Measurements from ENCODE around the gene ATXN7L1. TPM values are rescaled to one million over a fixed set of nuclear protein-coding genes. Genes with fewer than 3 reads are reported as not detected.

Gene ATXN7L1
- total and polyA plus RNA-seq, 2 of the 4 experiments (the other 2 are of a cell fraction): 3.5 to 4.3 TPM

GRCh38 chr7:105916603-105917002 is 40.2 kb upstream of the ATXN7L1 start:
- peaks cover 6% of the 10 kb centered on the region; the same call in 1 of the 2 replicates for H3K9me1 ChIP-seq (ENCODE audit: insufficient read depth, low read length)
- H3K23ac ChIP-seq (ENCODE audit: low read depth, low read length): no peak overlapping the region
- BruUV-seq (replicated peaks): no TSS peak
- dilution Hi-C loops (cut with HindIII; ENCODE audit: low sequenced_read_pairs, unreplicated experiment) (no loop called here), intact Hi-C loops (cut with micrococcal nuclease) (no loop called here), in situ Hi-C loops (cut with MboI; ENCODE audit: low sequenced_read_pairs) (no loop called here)
- H2BK120ac ChIP-seq (ENCODE audit: low read depth, low read length): no peak overlapping the region
- H3K56ac ChIP-seq (ENCODE audit: extremely low read depth, insufficient read depth, low read length): no peak overlapping the region
- H3K27me3 ChIP-seq (ENCODE audit: control insufficient read depth, insufficient read depth, low read length): no peaks in the 10 kb centered on the region
- H4K91ac ChIP-seq (ENCODE audit: insufficient read depth, low read depth, low read length): no peak overlapping the region
- no peaks in the 10 kb centered on the region for H3K9me3 ChIP-seq (ENCODE audit: control insufficient read depth, insufficient read depth, low read length)
- peaks cover 4% of the 10 kb centered on the region; the same call in 1 of the 2 replicates for H3K36me3 ChIP-seq (ENCODE audit: control insufficient read depth, insufficient read depth, low read length)
- TF ChIP-seq MAZ (IDR thresholded peaks at IDR 0.05; ENCODE audit: borderline replicate concordance, low read depth, low read length) (no peak), NFE2L2 (IDR thresholded peaks at IDR 0.05; ENCODE audit: low read depth, low read length) (no peak), ELK1 (IDR thresholded peaks at IDR 0.05; ENCODE audit: borderline replicate concordance, low read depth, low read length) (no peak), MXI1 (IDR thresholded peaks at IDR 0.05; ENCODE audit: borderline replicate concordance, low read depth, low read length) (no peak), RCOR1 (IDR thresholded peaks at IDR 0.05; ENCODE audit: insufficient replicate concordance, low read length) (no peak), RFX5 (IDR thresholded peaks at IDR 0.05; ENCODE audit: low read depth, low read length) (no peak), CTCF (conservative IDR thresholded peaks at IDR 0.05; ENCODE audit: low read depth, low read length) (no peak), BHLHE40 (IDR thresholded peaks at IDR 0.05; ENCODE audit: low read depth, low read length) (no peak), RAD21 (IDR thresholded peaks at IDR 0.05; ENCODE audit: low read length) (no peak), FOS (IDR thresholded peaks at IDR 0.05; ENCODE audit: low read depth, low read length) (no peak), MAFK (IDR thresholded peaks at IDR 0.05; ENCODE audit: low read depth, low read length) (no peak), CHD1 (IDR thresholded peaks at IDR 0.05; ENCODE audit: low read depth, low read length) (no peak), CEBPB (IDR thresholded peaks at IDR 0.05; ENCODE audit: low read depth, low read length) (no peak), USF2 (IDR thresholded peaks at IDR 0.05; ENCODE audit: low read depth, low read length) (no peak), POLR2A (IDR thresholded peaks at IDR 0.05; ENCODE audit: low read depth, low read length) (no peak)
- H3K14ac ChIP-seq (replicated peaks; ENCODE audit: low read depth, low read length): no peak overlapping the region
- H4K20me1 ChIP-seq (ENCODE audit: insufficient read depth, low read length): 0 out of 2 replicates have a peak, but pooled peaks cover 4% of the 10 kb centered on the region
- no peaks in the 10 kb centered on the region for H3K79me1 ChIP-seq (ENCODE audit: low read depth in 1 of 2, low read length in 2 of 2)
- H3K9ac ChIP-seq (ENCODE audit: low read depth, low read length): no peak overlapping the region
- no peak overlapping the region for H2BK5ac ChIP-seq (ENCODE audit: low read depth, low read length, poor library complexity, severe bottlenecking)
- H2AFZ ChIP-seq (replicated peaks; ENCODE audit: low read length, poor library complexity): no peak overlapping the region
- peaks cover 4% of the 10 kb centered on the region for H3K4me1 ChIP-seq (ENCODE audit: control insufficient read depth, insufficient read depth, low read length)
- no peak overlapping the region for H2BK20ac ChIP-seq (ENCODE audit: low read depth, low read length)
- POLR2A ChIA-PET (ENCODE audit: unreplicated experiment): no interaction called here
- H3K4me2 ChIP-seq (ENCODE audit: low read depth, low read length): no peak overlapping the region
- H2AK5ac ChIP-seq (ENCODE audit: low read depth, low read length): no peak overlapping the region
- no peak overlapping the region for H4K8ac ChIP-seq (ENCODE audit: low read depth in 2 of 2, low read length in 2 of 2)
- no peak overlapping the region for H2BK15ac ChIP-seq (ENCODE audit: low read depth, low read length)
- WGBS, 2 experiments (ENCODE audit: extremely low coverage in 2 of 2, insufficient read length in 1 of 2): no CpG with 5 or more reads among the region's 1 CpG
- no peak overlapping the region for H3K18ac ChIP-seq (ENCODE audit: low read depth, low read length)
- H3K27ac ChIP-seq (ENCODE audit: insufficient read depth, low read length): no peak overlapping the region
- no peak overlapping the region for H3K4ac ChIP-seq (ENCODE audit: low read depth, low read length)
- no peak overlapping the region for H4K5ac ChIP-seq (ENCODE audit: low read depth, low read length)
- H2AK9ac ChIP-seq (replicated peaks; ENCODE audit: low read depth, low read length, poor library complexity): no peak overlapping the region
- ATAC-seq (ENCODE audit: low read depth): peak; percentile 70
- CTCF ChIA-PET: no interaction called here
- DNase-seq: peak; percentile 56
- H3K4me3 ChIP-seq (ENCODE audit: insufficient read depth, low read depth, low read length): no peak overlapping the region

Measured in IMR-90 (cell line).